SK-N-SH treated with all-trans-retinoic acid at 6 μM for 48 hours (cell line): Measurements from ENCODE around the gene GNB2.

ENCODE experiments used
- ATAC-seq: fragments of 200-7000 bp; cut with Tn5 transposase; 3 replicates; pipeline ENCODE4 v1.9.1; 2020; ENCODE audit warnings: mild to moderate bottlenecking, moderate library complexity
- ARNTL ChIP-seq: fragments of 450-650 bp; formaldehyde crosslinking; IDR thresholded peaks from 2 replicates; pipeline ENCODE4 v1.5.0; 2020; ENCODE audit warnings: low read depth, mild to moderate bottlenecking, moderate library complexity, borderline replicate concordance
- BACH2 ChIP-seq: fragments of 250-450 bp; sonication (Bioruptor Pico); IDR thresholded peaks from 2 replicates; pipeline ENCODE4 v1.9.0; 2021; ENCODE audit warnings: mild to moderate bottlenecking, borderline replicate concordance
- CSDC2 ChIP-seq: fragments of 250-450 bp; sonication (Bioruptor Pico); IDR thresholded peaks from 2 replicates; pipeline ENCODE4 v1.5.0; 2020; ENCODE audit warnings: mild to moderate bottlenecking, moderate library complexity
- ESRRG ChIP-seq: fragments of 250-450 bp; sonication (Bioruptor Pico); IDR thresholded peaks from 2 replicates; pipeline ENCODE4 v1.6.1; 2021; ENCODE audit warnings: mild to moderate bottlenecking
- ISL1 ChIP-seq: fragments of 250-450 bp; sonication (Bioruptor Pico); IDR thresholded peaks from 2 replicates; pipeline ENCODE4 v2.1.2; 2022; ENCODE audit warnings: mild to moderate bottlenecking, moderate library complexity
- PPARA ChIP-seq: fragments of 250-450 bp; sonication (Bioruptor Pico); IDR thresholded peaks from 2 replicates; pipeline ENCODE4 v1.5.0; 2020; ENCODE audit warnings: mild to moderate bottlenecking, borderline replicate concordance
- RARB ChIP-seq: fragments of 250-450 bp; sonication (Bioruptor Pico); IDR thresholded peaks from 2 replicates; pipeline ENCODE4 v1.8.0; 2021; ENCODE audit warnings: mild to moderate bottlenecking, moderate library complexity
- SNAI2 ChIP-seq: fragments of 250-450 bp; sonication (Bioruptor Pico); IDR thresholded peaks from 2 replicates; pipeline ENCODE4 v1.5.0; 2020; ENCODE audit warnings: mild to moderate bottlenecking, moderate library complexity
- TCF4 ChIP-seq: fragments of 250-450 bp; sonication (Bioruptor Pico); IDR thresholded peaks from 2 replicates; pipeline ENCODE4 v1.8.0; 2021; ENCODE audit warnings: mild to moderate bottlenecking, moderate library complexity, borderline replicate concordance
- TOX ChIP-seq: fragments of 250-450 bp; sonication (Bioruptor Pico); IDR thresholded peaks from 2 replicates; pipeline ENCODE4 v1.8.0; 2021; ENCODE audit warnings: mild to moderate bottlenecking, moderate library complexity, borderline replicate concordance
- ZC3H10 ChIP-seq: fragments of 250-450 bp; sonication (Bioruptor Pico); IDR thresholded peaks from 2 replicates; pipeline ENCODE4 v1.5.1; 2021; ENCODE audit warnings: mild to moderate bottlenecking, moderate library complexity
- ZFP30 ChIP-seq: fragments of 450-650 bp; formaldehyde crosslinking; IDR thresholded peaks from 2 replicates; pipeline ENCODE4 v1.5.0; 2022; ENCODE audit warnings: mild to moderate bottlenecking, moderate library complexity
- ZNF565 ChIP-seq: fragments of 450-650 bp; formaldehyde crosslinking; conservative IDR thresholded peaks from 2 replicates; pipeline ENCODE4 v1.5.0; 2020; ENCODE audit warnings: low read depth, mild to moderate bottlenecking, moderate library complexity
- ZNF70 ChIP-seq: fragments of 450-650 bp; formaldehyde crosslinking; IDR thresholded peaks from 2 replicates; pipeline ENCODE4 v1.5.0; 2020; ENCODE audit warnings: mild to moderate bottlenecking, moderate library complexity
- ZNF8 ChIP-seq: fragments of 450-650 bp; formaldehyde crosslinking; IDR thresholded peaks from 2 replicates; pipeline ENCODE4 v1.5.0; 2020; ENCODE audit warnings: mild to moderate bottlenecking, moderate library complexity
- TF ChIP-seq, protein P1 (sequence below): fragments of 250-450 bp; sonication (Bioruptor Pico); IDR thresholded peaks from 2 replicates; pipeline ENCODE4 v1.5.1; 2021; ENCODE audit warnings: mild to moderate bottlenecking, moderate library complexity
- TF ChIP-seq, protein P2 (sequence below): fragments of 250-450 bp; sonication (Bioruptor Pico); IDR thresholded peaks from 2 replicates; pipeline ENCODE4 v1.8.0; 2020; ENCODE audit warnings: mild to moderate bottlenecking, moderate library complexity, borderline replicate concordance
- TF ChIP-seq, protein P3 (sequence below): fragments of 250-450 bp; sonication (Bioruptor Pico); IDR thresholded peaks from 2 replicates; pipeline ENCODE4 v1.8.0; 2021; ENCODE audit warnings: low read depth, mild to moderate bottlenecking, moderate library complexity, borderline replicate concordance

The GNB2 gene

DNA sequence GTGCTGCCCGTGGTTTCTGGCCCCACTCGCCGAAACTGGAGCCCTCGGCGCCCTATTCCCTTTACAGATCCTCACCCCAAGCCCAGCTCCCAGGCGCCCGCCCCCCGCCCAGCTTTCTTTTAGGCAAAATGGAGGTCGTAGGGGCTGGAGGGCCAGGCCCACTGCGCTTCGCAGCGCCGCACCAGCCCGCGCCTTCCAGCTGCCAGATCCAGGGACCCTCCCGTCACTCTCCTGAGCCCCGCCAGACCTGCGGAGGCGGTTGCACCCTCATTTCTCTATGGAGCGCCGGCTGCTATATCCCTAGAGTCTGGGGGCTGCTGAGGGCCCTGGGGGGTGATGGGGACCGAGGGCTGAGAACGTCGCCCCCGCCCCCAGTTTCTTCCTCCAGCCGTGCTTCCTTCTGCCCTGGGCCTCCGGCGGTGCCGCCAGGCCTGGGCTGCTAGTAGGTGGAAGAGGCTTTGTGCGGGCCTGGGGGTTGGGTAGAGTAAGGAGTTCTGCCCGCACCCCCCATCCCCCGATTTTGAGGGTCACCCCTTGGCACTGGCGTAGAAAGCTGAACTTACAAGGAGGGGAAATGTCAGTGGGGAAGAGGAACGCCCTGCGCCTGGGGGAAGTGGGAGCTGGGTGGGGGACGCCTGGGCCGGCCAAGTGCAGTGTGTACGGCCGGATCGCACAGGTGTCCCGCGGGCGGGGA, 1.0 kb downstream of the GNB2 start (continued):
- TF ChIP-seq PPARA (CRISPR knock-in tag) (no peak), ZNF565 (CRISPR knock-in tag) (no peak), RARB (CRISPR knock-in tag) (no peak), TCF4 (CRISPR knock-in tag) (no peak), ISL1 (CRISPR knock-in tag) (no peak), TOX (CRISPR knock-in tag) (no peak), BACH2 (CRISPR knock-in tag) (no peak)

DNA sequence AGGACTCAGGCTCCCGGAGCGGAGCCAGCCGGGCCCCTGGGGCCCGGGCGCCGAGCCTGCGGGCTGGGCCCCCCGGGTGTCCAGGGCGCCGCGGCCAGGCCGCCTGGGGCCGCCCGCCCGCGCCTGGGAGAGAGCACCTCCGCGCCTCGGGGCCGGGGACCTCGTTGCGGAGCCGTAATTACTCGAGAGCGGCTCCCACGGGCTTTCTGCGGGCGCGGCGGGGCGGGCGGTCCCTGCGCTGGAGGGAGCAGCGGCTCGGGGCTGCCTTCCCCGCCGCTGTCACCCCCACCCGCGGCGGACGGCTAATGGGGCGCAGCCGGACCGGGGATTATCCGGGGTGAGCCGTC, 1.5 kb downstream of the GNB2 start:
- no peak; the same call in 2 of the 3 replicates for ATAC-seq
- TF ChIP-seq, protein P1, sequence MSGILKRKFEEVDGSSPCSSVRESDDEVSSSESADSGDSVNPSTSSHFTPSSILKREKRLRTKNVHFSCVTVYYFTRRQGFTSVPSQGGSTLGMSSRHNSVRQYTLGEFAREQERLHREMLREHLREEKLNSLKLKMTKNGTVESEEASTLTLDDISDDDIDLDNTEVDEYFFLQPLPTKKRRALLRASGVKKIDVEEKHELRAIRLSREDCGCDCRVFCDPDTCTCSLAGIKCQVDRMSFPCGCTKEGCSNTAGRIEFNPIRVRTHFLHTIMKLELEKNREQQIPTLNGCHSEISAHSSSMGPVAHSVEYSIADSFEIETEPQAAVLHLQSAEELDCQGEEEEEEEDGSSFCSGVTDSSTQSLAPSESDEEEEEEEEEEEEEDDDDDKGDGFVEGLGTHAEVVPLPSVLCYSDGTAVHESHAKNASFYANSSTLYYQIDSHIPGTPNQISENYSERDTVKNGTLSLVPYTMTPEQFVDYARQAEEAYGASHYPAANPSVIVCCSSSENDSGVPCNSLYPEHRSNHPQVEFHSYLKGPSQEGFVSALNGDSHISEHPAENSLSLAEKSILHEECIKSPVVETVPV = no peak
- TF ChIP-seq SNAI2 (CRISPR knock-in tag) (no peak), ZNF8 (CRISPR knock-in tag) (no peak), CSDC2 (CRISPR knock-in tag) (no peak), ZNF70 (CRISPR knock-in tag) (no peak), TOX (CRISPR knock-in tag) (no peak), ARNTL (CRISPR knock-in tag) (no peak), ESRRG (no peak)
- TF ChIP-seq, protein P2, sequence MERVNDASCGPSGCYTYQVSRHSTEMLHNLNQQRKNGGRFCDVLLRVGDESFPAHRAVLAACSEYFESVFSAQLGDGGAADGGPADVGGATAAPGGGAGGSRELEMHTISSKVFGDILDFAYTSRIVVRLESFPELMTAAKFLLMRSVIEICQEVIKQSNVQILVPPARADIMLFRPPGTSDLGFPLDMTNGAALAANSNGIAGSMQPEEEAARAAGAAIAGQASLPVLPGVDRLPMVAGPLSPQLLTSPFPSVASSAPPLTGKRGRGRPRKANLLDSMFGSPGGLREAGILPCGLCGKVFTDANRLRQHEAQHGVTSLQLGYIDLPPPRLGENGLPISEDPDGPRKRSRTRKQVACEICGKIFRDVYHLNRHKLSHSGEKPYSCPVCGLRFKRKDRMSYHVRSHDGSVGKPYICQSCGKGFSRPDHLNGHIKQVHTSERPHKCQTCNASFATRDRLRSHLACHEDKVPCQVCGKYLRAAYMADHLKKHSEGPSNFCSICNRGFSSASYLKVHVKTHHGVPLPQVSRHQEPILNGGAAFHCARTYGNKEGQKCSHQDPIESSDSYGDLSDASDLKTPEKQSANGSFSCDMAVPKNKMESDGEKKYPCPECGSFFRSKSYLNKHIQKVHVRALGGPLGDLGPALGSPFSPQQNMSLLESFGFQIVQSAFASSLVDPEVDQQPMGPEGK (CRISPR knock-in tag) = no peak

DNA sequence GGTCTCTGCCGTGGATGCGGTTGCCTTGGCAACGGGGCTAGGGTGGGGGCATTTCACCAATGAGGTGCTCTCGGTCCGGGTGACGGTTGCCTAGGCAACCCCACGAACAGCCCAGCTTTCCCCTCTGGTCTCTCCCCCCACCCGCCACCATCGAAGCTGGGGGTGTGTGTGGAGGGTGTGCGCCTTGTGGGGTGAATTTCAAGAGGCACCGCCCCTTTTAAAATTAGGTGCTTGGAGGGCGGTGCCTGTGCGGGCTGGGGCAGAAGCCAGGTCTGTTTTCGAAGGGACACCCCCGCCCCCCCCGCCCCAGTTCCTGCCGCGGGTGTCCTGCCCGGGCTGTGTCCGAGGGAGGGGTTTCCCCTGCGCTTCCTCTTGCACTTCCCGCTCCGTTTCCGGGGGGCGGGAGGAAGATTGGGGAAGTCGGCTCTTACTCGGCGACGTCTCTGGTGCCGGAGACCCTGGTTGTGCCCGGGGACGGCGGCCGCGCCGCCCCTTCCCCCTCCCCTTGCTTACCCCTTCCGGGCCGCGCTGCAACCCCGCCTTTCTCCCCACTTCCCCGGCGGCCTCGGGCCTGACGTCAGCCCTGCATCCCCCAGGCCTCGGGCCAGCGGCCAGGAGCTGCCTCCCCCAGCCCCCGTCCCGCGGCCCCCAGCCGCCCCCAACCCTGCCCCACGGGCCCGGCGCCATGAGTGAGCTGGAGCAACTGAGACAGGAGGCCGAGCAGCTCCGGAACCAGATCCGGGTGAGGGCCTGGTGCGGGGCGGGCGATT, 2.2 kb downstream of the GNB2 start:
- peak; percentile 46 for ATAC-seq
- TF ChIP-seq, protein P3, sequence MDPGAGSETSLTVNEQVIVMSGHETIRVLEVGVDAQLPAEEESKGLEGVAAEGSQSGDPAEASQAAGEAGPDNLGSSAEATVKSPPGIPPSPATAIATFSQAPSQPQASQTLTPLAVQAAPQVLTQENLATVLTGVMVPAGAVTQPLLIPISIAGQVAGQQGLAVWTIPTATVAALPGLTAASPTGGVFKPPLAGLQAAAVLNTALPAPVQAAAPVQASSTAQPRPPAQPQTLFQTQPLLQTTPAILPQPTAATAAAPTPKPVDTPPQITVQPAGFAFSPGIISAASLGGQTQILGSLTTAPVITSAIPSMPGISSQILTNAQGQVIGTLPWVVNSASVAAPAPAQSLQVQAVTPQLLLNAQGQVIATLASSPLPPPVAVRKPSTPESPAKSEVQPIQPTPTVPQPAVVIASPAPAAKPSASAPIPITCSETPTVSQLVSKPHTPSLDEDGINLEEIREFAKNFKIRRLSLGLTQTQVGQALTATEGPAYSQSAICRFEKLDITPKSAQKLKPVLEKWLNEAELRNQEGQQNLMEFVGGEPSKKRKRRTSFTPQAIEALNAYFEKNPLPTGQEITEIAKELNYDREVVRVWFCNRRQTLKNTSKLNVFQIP (CRISPR knock-in tag) = no peak
- TF ChIP-seq, protein P2 (CRISPR knock-in tag) = peak; percentile 99
- 0 out of 2 replicates have a peak, but pooled peaks have one; percentile 6 for TF ChIP-seq ZNF70 (CRISPR knock-in tag)

DNA sequence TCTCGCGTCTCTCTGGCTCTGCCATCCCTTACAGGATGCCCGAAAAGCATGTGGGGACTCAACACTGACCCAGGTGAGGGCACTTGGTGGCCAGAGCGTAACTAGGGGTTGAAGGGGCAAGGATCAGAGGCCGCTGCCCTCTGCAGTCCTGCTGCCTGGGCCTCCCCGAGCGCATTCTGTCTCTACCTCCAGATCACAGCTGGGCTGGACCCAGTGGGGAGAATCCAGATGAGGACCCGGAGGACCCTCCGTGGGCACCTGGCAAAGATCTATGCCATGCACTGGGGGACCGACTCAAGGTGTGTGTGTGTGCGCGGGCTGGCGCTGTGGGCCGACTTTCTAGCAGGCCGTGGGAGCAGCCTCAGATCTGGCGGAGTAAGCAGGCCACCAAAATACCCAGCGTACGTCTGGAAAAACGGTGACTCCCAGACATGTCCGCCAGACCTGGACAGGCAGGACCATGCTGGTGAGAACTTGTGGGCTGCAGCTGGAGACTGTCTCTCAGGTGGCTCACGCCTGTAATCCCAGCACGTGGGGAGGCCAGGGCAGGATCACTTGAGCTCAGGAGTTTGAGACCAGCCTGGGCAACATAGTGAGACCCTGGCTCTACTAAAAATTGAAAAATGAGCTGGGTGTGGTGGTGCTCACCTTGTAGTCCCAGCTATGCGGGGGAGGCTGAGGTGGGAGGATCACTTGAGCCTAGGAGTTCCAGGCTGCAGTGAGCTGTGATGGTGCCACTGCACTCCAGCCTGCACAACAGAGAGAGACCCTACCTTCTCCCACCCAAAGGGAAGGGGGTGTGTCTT, 3.2 kb downstream of the GNB2 start:
- ATAC-seq = no peak
- TF ChIP-seq, protein P3 (CRISPR knock-in tag) = no peak
- no peak for TF ChIP-seq ZFP30 (CRISPR knock-in tag)
- no peak for TF ChIP-seq ZNF565 (CRISPR knock-in tag)
- TF ChIP-seq BACH2 (CRISPR knock-in tag) = no peak
- TF ChIP-seq, protein P2 (CRISPR knock-in tag) = no peak
- no peak for TF ChIP-seq TCF4 (CRISPR knock-in tag)
- TF ChIP-seq ESRRG = no peak
- TF ChIP-seq ZNF8 (CRISPR knock-in tag) = no peak
- no peak for TF ChIP-seq RARB (CRISPR knock-in tag)
- no peak for TF ChIP-seq ZC3H10
- no peak for TF ChIP-seq ZNF70 (CRISPR knock-in tag)
- no peak for TF ChIP-seq ARNTL (CRISPR knock-in tag)
- no peak for TF ChIP-seq ISL1 (CRISPR knock-in tag)
- TF ChIP-seq, protein P1 = no peak
- no peak for TF ChIP-seq PPARA (CRISPR knock-in tag)
- TF ChIP-seq TOX (CRISPR knock-in tag) = no peak
